C4-2B (cell line): ENCODE measurements around the gene TNFRSF1B.

Experiments
- ZFX ChIP-seq: fragments of 450-650 bp; IDR thresholded peaks from 2 replicates; pipeline ENCODE4 v1.6.1; 2017
- TF ChIP-seq, protein P1 (sequence below): fragments of 450-650 bp; conservative IDR thresholded peaks from 2 replicates; pipeline ENCODE4 v1.5.1; 2017; ENCODE audit warnings: mild to moderate bottlenecking

DNA sequence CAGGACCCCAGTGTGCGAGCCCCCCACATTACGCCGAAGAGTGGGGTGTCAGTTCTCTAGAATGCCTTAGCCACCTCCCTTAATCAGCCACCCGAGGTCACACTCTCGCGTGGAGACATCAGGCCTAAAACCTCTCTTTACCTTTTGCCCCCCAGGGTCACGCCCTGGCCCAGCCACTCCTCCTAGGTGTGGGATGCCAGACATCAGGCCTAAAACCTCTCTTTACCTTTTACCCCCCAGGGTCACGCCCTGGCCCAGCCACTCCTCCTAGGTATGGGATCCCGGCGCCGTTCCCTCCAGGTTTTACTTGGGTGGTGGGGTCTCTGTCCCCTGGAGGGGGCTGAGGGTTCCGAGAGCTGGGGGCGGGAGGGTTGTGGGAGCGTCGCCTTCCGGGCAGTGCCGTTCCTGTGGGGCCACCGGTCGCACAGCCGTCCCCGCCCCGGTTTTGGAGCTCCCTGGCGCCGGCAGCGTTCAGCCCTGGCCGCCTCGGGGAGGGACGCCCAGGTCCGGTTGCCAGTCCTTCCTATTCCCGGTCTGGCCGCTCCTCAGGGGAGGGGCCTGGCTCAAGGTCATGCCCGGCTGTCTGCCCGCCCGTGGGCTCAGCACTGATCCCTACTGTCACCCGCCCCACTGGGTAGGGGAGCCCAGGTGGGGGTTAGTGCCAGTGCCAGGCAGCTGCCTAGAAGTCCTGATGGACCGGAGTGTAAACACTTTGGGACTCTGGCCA, 63.9 kb downstream of the TNFRSF1B start:
- TF ChIP-seq, protein P1, sequence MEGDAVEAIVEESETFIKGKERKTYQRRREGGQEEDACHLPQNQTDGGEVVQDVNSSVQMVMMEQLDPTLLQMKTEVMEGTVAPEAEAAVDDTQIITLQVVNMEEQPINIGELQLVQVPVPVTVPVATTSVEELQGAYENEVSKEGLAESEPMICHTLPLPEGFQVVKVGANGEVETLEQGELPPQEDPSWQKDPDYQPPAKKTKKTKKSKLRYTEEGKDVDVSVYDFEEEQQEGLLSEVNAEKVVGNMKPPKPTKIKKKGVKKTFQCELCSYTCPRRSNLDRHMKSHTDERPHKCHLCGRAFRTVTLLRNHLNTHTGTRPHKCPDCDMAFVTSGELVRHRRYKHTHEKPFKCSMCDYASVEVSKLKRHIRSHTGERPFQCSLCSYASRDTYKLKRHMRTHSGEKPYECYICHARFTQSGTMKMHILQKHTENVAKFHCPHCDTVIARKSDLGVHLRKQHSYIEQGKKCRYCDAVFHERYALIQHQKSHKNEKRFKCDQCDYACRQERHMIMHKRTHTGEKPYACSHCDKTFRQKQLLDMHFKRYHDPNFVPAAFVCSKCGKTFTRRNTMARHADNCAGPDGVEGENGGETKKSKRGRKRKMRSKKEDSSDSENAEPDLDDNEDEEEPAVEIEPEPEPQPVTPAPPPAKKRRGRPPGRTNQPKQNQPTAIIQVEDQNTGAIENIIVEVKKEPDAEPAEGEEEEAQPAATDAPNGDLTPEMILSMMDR: no peak
- TF ChIP-seq ZFX: no peak
